Activated CD4-positive, alpha-beta T cell treated with anti-CD3 and anti-CD28 coated beads, Interleukin-2, amount 50 U/mL, for 16 hours (primary cell): ENCODE measurements around the gene USP10.

Experiments used
- DNase-seq: peaks from one replicate; pipeline ENCODE4 v3.0.0-alpha.2; 2020

Gene USP10

GRCh38 chr16:84753412-84754326 lies 53.9 kb downstream of the USP10 start:
- DNase-seq, result no peak

- DNase-seq, result peak; percentile 92
Measured at GRCh38 chr16:84754353-84754856, 54.6 kb downstream of the USP10 start.

- DNase-seq, result no peak
Measured at GRCh38 chr16:84754956-84755672, 55.3 kb downstream of the USP10 start.

- no peak for DNase-seq
Measured at GRCh38 chr16:84756830-84757229, 57.0 kb downstream of the USP10 start.

GRCh38 chr16:84758627-84759026 lies 58.8 kb downstream of the USP10 start:
- DNase-seq, result no peak

GRCh38 chr16:84759061-84759460 lies 59.3 kb downstream of the USP10 start:
- no peak for DNase-seq

GRCh38 chr16:84759906-84760305 lies 60.1 kb downstream of the USP10 start:
- DNase-seq, result no peak

GRCh38 chr16:84761448-84762368 lies 61.9 kb downstream of the USP10 start:
- no peak for DNase-seq

GRCh38 chr16:84763164-84763563 lies 63.4 kb downstream of the USP10 start:
- no peak for DNase-seq

- DNase-seq, result no peak
Measured at GRCh38 chr16:84763629-84764028, 63.8 kb downstream of the USP10 start.

- DNase-seq, result no peak
Measured at GRCh38 chr16:84764970-84765369, 65.2 kb downstream of the USP10 start.

- DNase-seq, result no peak
Measured at GRCh38 chr16:84765616-84766580, 66.1 kb downstream of the USP10 start.

GRCh38 chr16:84766978-84767773 lies 67.4 kb downstream of the USP10 start:
- no peak for DNase-seq

GRCh38 chr16:84768061-84768807 lies 68.4 kb downstream of the USP10 start:
- DNase-seq, result no peak

GRCh38 chr16:84768808-84769197 lies 69.0 kb downstream of the USP10 start:
- DNase-seq, result no peak

GRCh38 chr16:84769416-84769815 lies 69.6 kb downstream of the USP10 start:
- no peak for DNase-seq

GRCh38 chr16:84773312-84773711 lies 73.5 kb downstream of the USP10 start:
- no peak for DNase-seq

GRCh38 chr16:84774810-84775209 lies 75.0 kb downstream of the USP10 start:
- no peak for DNase-seq

GRCh38 chr16:84775262-84775810 lies 75.5 kb downstream of the USP10 start:
- no peak for DNase-seq

- no peak for DNase-seq
Measured at GRCh38 chr16:84777435-84777834, 77.6 kb downstream of the USP10 start.
